ENCODE measurements around the gene ANKRD65. TPM values are rescaled to one million over a fixed set of nuclear protein-coding genes. Genes with fewer than 3 reads are reported as not detected.

The ANKRD65 gene
- total RNA-seq, 1 donor from 2014 or later = 0.15 TPM

GRCh38 chr1:1442069-1442770, 21.1 kb upstream of the ANKRD65 start:
- no peak for TF ChIP-seq CTCF (IDR thresholded peaks at IDR 0.05)
- TF ChIP-seq EZH2 (IDR thresholded peaks at IDR 0.05) = no peak
- no peak for TF ChIP-seq EZH2phosphoT487 (IDR thresholded peaks at IDR 0.05)
- H3K36me3 ChIP-seq = no peaks in the 10 kb centered on the region
- no peaks in the 10 kb centered on the region for H3K36me3 Mint-ChIP-seq
- no peaks in the 10 kb centered on the region for H3F3A ChIP-seq (ENCODE audit: low read depth)
- no peak overlapping the region for H3K9ac ChIP-seq
- H3K9me3 ChIP-seq (ENCODE audit: low read depth) = no peaks in the 10 kb centered on the region
- H3K4me2 ChIP-seq = no peak overlapping the region
- no peaks in the 10 kb centered on the region for H3K9me3 Mint-ChIP-seq
- peak overlapping the region; percentile 63 for H3K27ac Mint-ChIP-seq
- peaks cover 2% of the 10 kb centered on the region for H3K27me3 Mint-ChIP-seq (ENCODE audit: insufficient read depth, low read depth)
- no peaks in the 10 kb centered on the region for H4K20me1 ChIP-seq (ENCODE audit: low read depth)
- DNase-seq (ENCODE audit: low spot score) = no peak
- peak overlapping the region; percentile 48 for H3K4me3 Mint-ChIP-seq
- H3K27me3 ChIP-seq = peaks cover 1% of the 10 kb centered on the region
- H3K4me1 Mint-ChIP-seq = peaks cover 4% of the 10 kb centered on the region
- no peak overlapping the region for H3K4me3 ChIP-seq
- no peaks in the 10 kb centered on the region for H3K79me2 ChIP-seq (ENCODE audit: low read depth)
- H3K4me1 ChIP-seq = no peaks in the 10 kb centered on the region
- H3K27ac ChIP-seq = no peak overlapping the region
- no peak overlapping the region for H2AFZ ChIP-seq (replicated peaks)

- TF ChIP-seq EZH2 (IDR thresholded peaks at IDR 0.05) = no peak
- peak; percentile 71 for TF ChIP-seq CTCF (IDR thresholded peaks at IDR 0.05)
- no peak overlapping the region for H3K4me3 ChIP-seq
- Mint-ChIP-seq H3K27me3 (ENCODE audit: insufficient read depth, low read depth) (peaks cover 4% of the 10 kb centered on the region), H3K36me3 (no peaks in the 10 kb centered on the region), H3K4me1 (peaks cover 7% of the 10 kb centered on the region), H3K9me3 (no peaks in the 10 kb centered on the region), H3K27ac (no peak overlapping the region), H3K4me3 (no peak overlapping the region)
- H3F3A ChIP-seq (ENCODE audit: low read depth) = peaks cover 3% of the 10 kb centered on the region
- peaks cover 3% of the 10 kb centered on the region for H4K20me1 ChIP-seq (ENCODE audit: low read depth)
- no peak overlapping the region for H3K9ac ChIP-seq
- no peaks in the 10 kb centered on the region for H3K9me3 ChIP-seq (ENCODE audit: low read depth)
- H3K27ac ChIP-seq = no peak overlapping the region
- no peak overlapping the region for H2AFZ ChIP-seq (replicated peaks)
- no peaks in the 10 kb centered on the region for H3K4me1 ChIP-seq
- DNase-seq (ENCODE audit: low spot score) = peak; percentile 80
- no peak overlapping the region for H3K4me2 ChIP-seq
- H3K36me3 ChIP-seq = no peaks in the 10 kb centered on the region
- H3K27me3 ChIP-seq = peaks cover 11% of the 10 kb centered on the region
- H3K79me2 ChIP-seq (ENCODE audit: low read depth) = no peaks in the 10 kb centered on the region
These were observed 20.2 kb upstream of the ANKRD65 start for GRCh38 chr1:1441002-1441888.

- Histone ChIP-seq H3K4me3 (no peak overlapping the region), H3K27me3 (peaks cover 19% of the 10 kb centered on the region), H3K79me2 (ENCODE audit: low read depth) (no peaks in the 10 kb centered on the region), H3K4me1 (no peaks in the 10 kb centered on the region), H3K9me3 (ENCODE audit: low read depth) (no peaks in the 10 kb centered on the region), H4K20me1 (ENCODE audit: low read depth) (peaks cover 3% of the 10 kb centered on the region), H3K9ac (no peak overlapping the region), H3K27ac (no peak overlapping the region), H3F3A (ENCODE audit: low read depth) (peaks cover 8% of the 10 kb centered on the region), H2AFZ (replicated peaks) (no peak overlapping the region), H3K36me3 (no peaks in the 10 kb centered on the region), H3K4me2 (no peak overlapping the region)
- Mint-ChIP-seq H3K27ac (no peak overlapping the region), H3K4me1 (peaks cover 8% of the 10 kb centered on the region), H3K4me3 (no peak overlapping the region), H3K9me3 (no peaks in the 10 kb centered on the region), H3K36me3 (no peaks in the 10 kb centered on the region), H3K27me3 (ENCODE audit: insufficient read depth, low read depth) (peaks cover 7% of the 10 kb centered on the region)
- TF ChIP-seq EZH2phosphoT487 (IDR thresholded peaks at IDR 0.05) (no peak), CTCF (IDR thresholded peaks at IDR 0.05) (no peak), EZH2 (IDR thresholded peaks at IDR 0.05) (no peak)
- DNase-seq (ENCODE audit: low spot score) = no peak
These were observed 19.4 kb upstream of the ANKRD65 start for GRCh38 chr1:1440262-1441001.

All from neural progenitor cell (in vitro differentiated cells).